Smooth muscle cell (in vitro differentiated cells): Measurements from ENCODE around the gene PRMT2. TPM values are rescaled to one million over a fixed set of nuclear protein-coding genes. Genes with fewer than 3 reads are reported as not detected.
A peak's percentile ranks its signal among the peaks of the same experiment; 100 is the strongest.

Experiments
- DNase-seq: peaks from one replicate; lab custom pipeline; 2025; ENCODE audit not compliant: unreplicated experiment; lab: John Stamatoyannopoulos, UW
- H2AFZ ChIP-seq: fragments of 200-600 bp; sonication (generic); 2 replicates; pipeline ENCODE4 v1.6.0; 2016; ENCODE audit warnings: antibody characterized with exemption, low read depth, mild to moderate bottlenecking
- H3F3A ChIP-seq: fragments of 200-600 bp; sonication (generic); 2 replicates; pipeline ENCODE4 v1.6.0; 2017; ENCODE audit warnings: antibody characterized with exemption, low read depth
- H3K27ac ChIP-seq: fragments of 200-600 bp; sonication (generic); 2 replicates; pipeline ENCODE4 v1.5.1; 2016; ENCODE audit warnings: low read depth, mild to moderate bottlenecking
- H3K27me3 ChIP-seq: fragments of 200-600 bp; sonication (generic); 2 replicates; pipeline ENCODE4 v1.6.1; 2016; ENCODE audit warnings: low read depth, mild to moderate bottlenecking
- H3K36me3 ChIP-seq: fragments of 200-600 bp; sonication (generic); 2 replicates; pipeline ENCODE4 v1.5.1; 2016; ENCODE audit warnings: low read depth
- H3K4me1 ChIP-seq: fragments of 200-600 bp; sonication (generic); 2 replicates; pipeline ENCODE4 v1.5.1; 2016; ENCODE audit warnings: low read depth
- H3K4me2 ChIP-seq: fragments of 200-600 bp; sonication (generic); 2 replicates; pipeline ENCODE4 v1.6.0; 2016; ENCODE audit warnings: mild to moderate bottlenecking
- H3K4me3 ChIP-seq: fragments of 200-600 bp; sonication (generic); 2 replicates; pipeline ENCODE4 v1.5.1; 2016; ENCODE audit warnings: mild to moderate bottlenecking
- H3K79me2 ChIP-seq: fragments of 200-600 bp; sonication (generic); 2 replicates; pipeline ENCODE4 v1.6.0; 2016; ENCODE audit warnings: low read depth, mild to moderate bottlenecking
- H3K9ac ChIP-seq: fragments of 200-600 bp; sonication (generic); 2 replicates; pipeline ENCODE4 v1.6.0; 2016; ENCODE audit warnings: low read depth
- H3K9me3 ChIP-seq: fragments of 200-600 bp; sonication (generic); replicated peaks from 2 replicates; pipeline ENCODE4 v1.5.1; 2016; ENCODE audit warnings: low read depth
- H4K20me1 ChIP-seq: fragments of 200-600 bp; sonication (generic); 2 replicates; pipeline ENCODE4 v1.6.0; 2016; ENCODE audit warnings: low read depth
- WGBS: methylation state at CpG from one replicate; pipeline ENCODE4 v1.1.7; 2016; ENCODE audit warnings: low lambda C conversion rate; 5-methylcytosine and 5-hydroxymethylcytosine counted together
- polyA plus RNA-seq: library from polyadenylated mRNA; unstranded; fragments of >200 nt; fragmentation: Nextera tagmentation; extraction: Ambion mirVana; gene quantifications from 2 replicates; pipeline ENCODE4 v1.2.1, GENCODE V29; 2016
- total RNA-seq: library from RNA; depleted of rRNA; stranded (reverse); fragments of >200 nt; gene quantifications from 2 replicates; pipeline ENCODE4 v1.2.3, GENCODE V29; 2014
- TF ChIP-seq, protein P1 (sequence below): fragments of 200-600 bp; sonication (generic); IDR thresholded peaks from 2 replicates; pipeline ENCODE4 v1.5.1; 2017; ENCODE audit warnings: borderline replicate concordance, mild to moderate bottlenecking, antibody characterized with exemption; ENCODE audit not compliant: insufficient read depth, poor library complexity, severe bottlenecking

The PRMT2 gene
- total and polyA plus RNA-seq, 2 experiments from 2014 or later: 61.9 to 97.9 TPM

- Histone ChIP-seq H3K36me3 (peaks cover 40% of the 10 kb centered on the region), H4K20me1 (peaks cover 19% of the 10 kb centered on the region), H3K4me3 (no peak overlapping the region), H3K9ac (no peak overlapping the region), H3K27me3 (no peaks in the 10 kb centered on the region), H3K79me2 (peaks cover under 1% of the 10 kb centered on the region), H3K9me3 (peaks cover 17% of the 10 kb centered on the region), H3K4me2 (no peak overlapping the region), H2AFZ (no peak overlapping the region), H3K4me1 (no peaks in the 10 kb centered on the region), H3F3A (peaks cover 3% of the 10 kb centered on the region), H3K27ac (no peak overlapping the region)
- no peak for DNase-seq
- TF ChIP-seq, protein P1, sequence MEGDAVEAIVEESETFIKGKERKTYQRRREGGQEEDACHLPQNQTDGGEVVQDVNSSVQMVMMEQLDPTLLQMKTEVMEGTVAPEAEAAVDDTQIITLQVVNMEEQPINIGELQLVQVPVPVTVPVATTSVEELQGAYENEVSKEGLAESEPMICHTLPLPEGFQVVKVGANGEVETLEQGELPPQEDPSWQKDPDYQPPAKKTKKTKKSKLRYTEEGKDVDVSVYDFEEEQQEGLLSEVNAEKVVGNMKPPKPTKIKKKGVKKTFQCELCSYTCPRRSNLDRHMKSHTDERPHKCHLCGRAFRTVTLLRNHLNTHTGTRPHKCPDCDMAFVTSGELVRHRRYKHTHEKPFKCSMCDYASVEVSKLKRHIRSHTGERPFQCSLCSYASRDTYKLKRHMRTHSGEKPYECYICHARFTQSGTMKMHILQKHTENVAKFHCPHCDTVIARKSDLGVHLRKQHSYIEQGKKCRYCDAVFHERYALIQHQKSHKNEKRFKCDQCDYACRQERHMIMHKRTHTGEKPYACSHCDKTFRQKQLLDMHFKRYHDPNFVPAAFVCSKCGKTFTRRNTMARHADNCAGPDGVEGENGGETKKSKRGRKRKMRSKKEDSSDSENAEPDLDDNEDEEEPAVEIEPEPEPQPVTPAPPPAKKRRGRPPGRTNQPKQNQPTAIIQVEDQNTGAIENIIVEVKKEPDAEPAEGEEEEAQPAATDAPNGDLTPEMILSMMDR: no peak
Observed at GRCh38 chr21:46655230-46655629, 19.8 kb downstream of the PRMT2 start.

- H3K9ac ChIP-seq: no peak overlapping the region
- no peak overlapping the region for H2AFZ ChIP-seq
- no peaks in the 10 kb centered on the region for H3K27me3 ChIP-seq
- no peak overlapping the region for H3K4me3 ChIP-seq
- H3K9me3 ChIP-seq: peaks cover 17% of the 10 kb centered on the region
- no peak for DNase-seq
- H3K36me3 ChIP-seq: peaks cover 40% of the 10 kb centered on the region
- TF ChIP-seq, protein P1: no peak
- peaks cover 7% of the 10 kb centered on the region for H4K20me1 ChIP-seq
- peaks cover 8% of the 10 kb centered on the region for H3F3A ChIP-seq
- 100% methylated on average over 1 of the region's 1 CpG for WGBS
- H3K79me2 ChIP-seq: no peaks in the 10 kb centered on the region
- no peak overlapping the region for H3K4me2 ChIP-seq
- H3K27ac ChIP-seq: no peak overlapping the region
- no peaks in the 10 kb centered on the region for H3K4me1 ChIP-seq
Observed at GRCh38 chr21:46656820-46657219, 21.3 kb downstream of the PRMT2 start.

GRCh38 chr21:46660505-46660904 is 25.0 kb downstream of the PRMT2 start:
- Histone ChIP-seq H4K20me1 (peaks cover 7% of the 10 kb centered on the region), H3K27me3 (no peaks in the 10 kb centered on the region), H3K9me3 (peaks cover 5% of the 10 kb centered on the region), H3K4me2 (no peak overlapping the region), H3K4me3 (no peak overlapping the region), H3K9ac (no peak overlapping the region), H3F3A (peaks cover 13% of the 10 kb centered on the region), H3K4me1 (no peaks in the 10 kb centered on the region), H3K79me2 (no peaks in the 10 kb centered on the region), H3K27ac (no peak overlapping the region), H2AFZ (no peak overlapping the region), H3K36me3 (peaks cover 7% of the 10 kb centered on the region)
- no peak for DNase-seq
- 84% methylated on average over 8 of the region's 8 CpGs for WGBS
- TF ChIP-seq, protein P1: no peak

GRCh38 chr21:46661211-46661625 is 25.7 kb downstream of the PRMT2 start:
- no peak overlapping the region for H3K4me3 ChIP-seq
- WGBS: 13% methylated on average over 29 of the region's 29 CpGs
- peak overlapping the region; percentile 32 for H3K4me2 ChIP-seq

More at GRCh38 chr21:46661211-46661625, 25.7 kb downstream of the PRMT2 start:
- peaks cover 4% of the 10 kb centered on the region for H3K36me3 ChIP-seq
- no peak overlapping the region for H2AFZ ChIP-seq
- no peak overlapping the region for H3K9ac ChIP-seq
- no peaks in the 10 kb centered on the region for H3K4me1 ChIP-seq
- no peak overlapping the region for H3K27ac ChIP-seq
- peaks cover 7% of the 10 kb centered on the region for H4K20me1 ChIP-seq
- no peak for DNase-seq
- no peaks in the 10 kb centered on the region for H3K9me3 ChIP-seq
- no peaks in the 10 kb centered on the region for H3K79me2 ChIP-seq
- H3F3A ChIP-seq: peaks cover 17% of the 10 kb centered on the region
- H3K27me3 ChIP-seq: no peaks in the 10 kb centered on the region
- TF ChIP-seq, protein P1: peak; percentile 73
